ENCODE data around the gene PRDM2.

- TF ChIP-seq CTCF (conservative IDR thresholded peaks at IDR 0.05; ENCODE audit: low read depth, low read length) = no peak
- no peak for TF ChIP-seq EZH2 (IDR thresholded peaks at IDR 0.05; ENCODE audit: borderline replicate concordance, low read depth, low read length, poor library complexity, severe bottlenecking)
These were observed 136.6 kb downstream of the PRDM2 start for GRCh38 chr1:13836631-13837030.
